C4-2B (cell line): ENCODE measurements around the gene TRIM72.

Experiments used
- CTCF ChIP-seq: fragments of 450-650 bp; conservative IDR thresholded peaks from 2 replicates; pipeline ENCODE4 v1.5.1; 2017; ENCODE audit warnings: mild to moderate bottlenecking
- ZFX ChIP-seq: fragments of 450-650 bp; IDR thresholded peaks from 2 replicates; pipeline ENCODE4 v1.6.1; 2017

GRCh38 chr16:31269541-31269940 is 55.6 kb downstream of the TRIM72 start:
- TF ChIP-seq CTCF (no peak), ZFX (no peak)
